HEK293 (cell line): ENCODE results near the gene SOCS7.

Experiments
- GLIS1 ChIP-seq: fragments of 450-650 bp; formaldehyde crosslinking; IDR thresholded peaks from 2 replicates; pipeline ENCODE4 v1.5.1; 2016; ENCODE audit warnings: missing biosample characterization, missing genetic modification characterization
- IKZF3 ChIP-seq: fragments of 450-650 bp; IDR thresholded peaks from 2 replicates; pipeline ENCODE4 v1.5.0; 2018; ENCODE audit warnings: missing biosample characterization, mild to moderate bottlenecking, missing genetic modification characterization, moderate library complexity
- KLF10 ChIP-seq: fragments of 450-650 bp; IDR thresholded peaks from 2 replicates; pipeline ENCODE4 v1.5.1; 2018; ENCODE audit warnings: missing biosample characterization, mild to moderate bottlenecking, missing genetic modification characterization
- KLF7 ChIP-seq: fragments of 450-650 bp; formaldehyde crosslinking; IDR thresholded peaks from 2 replicates; pipeline ENCODE4 v1.5.1; 2016; ENCODE audit warnings: missing biosample characterization, missing genetic modification characterization, borderline replicate concordance
- REPIN1 ChIP-seq: fragments of 450-650 bp; formaldehyde crosslinking; IDR thresholded peaks from 2 replicates; pipeline ENCODE4 v1.5.1; 2017; ENCODE audit warnings: missing biosample characterization, missing genetic modification characterization, low read depth
- SETDB1 ChIP-seq: IDR thresholded peaks from one replicate; pipeline ENCODE4 v1.6.1; 2017; ENCODE audit warnings: mild to moderate bottlenecking, low read length, moderate library complexity, mixed read lengths; ENCODE audit not compliant: insufficient read length
- YY2 ChIP-seq: fragments of 450-650 bp; formaldehyde crosslinking; IDR thresholded peaks from 2 replicates; pipeline ENCODE4 v1.5.1; 2016; ENCODE audit warnings: missing biosample characterization, missing genetic modification characterization
- ZEB2 ChIP-seq: fragments of 450-650 bp; formaldehyde crosslinking; IDR thresholded peaks from 2 replicates; pipeline ENCODE4 v1.5.1; 2016; ENCODE audit warnings: missing biosample characterization, missing genetic modification characterization
- ZNF138 ChIP-seq: fragments of 450-650 bp; formaldehyde crosslinking; IDR thresholded peaks from 2 replicates; pipeline ENCODE4 v1.5.1; 2016; ENCODE audit warnings: missing biosample characterization, missing genetic modification characterization, borderline replicate concordance
- ZNF157 ChIP-seq: fragments of 450-650 bp; formaldehyde crosslinking; IDR thresholded peaks from 2 replicates; pipeline ENCODE4 v1.5.1; 2016; ENCODE audit warnings: missing biosample characterization, missing genetic modification characterization
- ZNF175 ChIP-seq: fragments of 450-650 bp; formaldehyde crosslinking; IDR thresholded peaks from 2 replicates; pipeline ENCODE4 v1.5.1; 2016; ENCODE audit warnings: missing biosample characterization, missing genetic modification characterization
- ZNF2 ChIP-seq: fragments of 450-650 bp; formaldehyde crosslinking; IDR thresholded peaks from 2 replicates; pipeline ENCODE4 v1.5.1; 2016; ENCODE audit warnings: missing biosample characterization, missing genetic modification characterization
- ZNF214 ChIP-seq: fragments of 450-650 bp; formaldehyde crosslinking; IDR thresholded peaks from 2 replicates; pipeline ENCODE4 v1.5.1; 2017; ENCODE audit warnings: missing biosample characterization, mild to moderate bottlenecking, missing genetic modification characterization, borderline replicate concordance
- ZNF223 ChIP-seq: fragments of 450-650 bp; formaldehyde crosslinking; IDR thresholded peaks from 2 replicates; pipeline ENCODE4 v1.5.1; 2016; ENCODE audit warnings: missing biosample characterization, missing genetic modification characterization
- ZNF24 ChIP-seq: fragments of 450-650 bp; formaldehyde crosslinking; IDR thresholded peaks from 2 replicates; pipeline ENCODE4 v1.5.1; 2016; ENCODE audit warnings: missing biosample characterization, missing genetic modification characterization
- ZNF292 ChIP-seq: fragments of 450-650 bp; formaldehyde crosslinking; IDR thresholded peaks from 2 replicates; pipeline ENCODE4 v1.5.1; 2016; ENCODE audit warnings: low read depth, missing biosample characterization, missing genetic modification characterization, borderline replicate concordance
- ZNF302 ChIP-seq: fragments of 450-650 bp; formaldehyde crosslinking; IDR thresholded peaks from 2 replicates; pipeline ENCODE4 v1.5.1; 2016; ENCODE audit warnings: missing biosample characterization, missing genetic modification characterization, low read depth
- ZNF416 ChIP-seq: fragments of 450-650 bp; formaldehyde crosslinking; IDR thresholded peaks from 2 replicates; pipeline ENCODE4 v1.5.1; 2016; ENCODE audit warnings: missing biosample characterization, missing genetic modification characterization
- ZNF433 ChIP-seq: fragments of 450-650 bp; formaldehyde crosslinking; IDR thresholded peaks from 2 replicates; pipeline ENCODE4 v1.5.1; 2016; ENCODE audit warnings: missing biosample characterization, missing genetic modification characterization, low read depth
- ZNF48 ChIP-seq: fragments of 450-650 bp; formaldehyde crosslinking; IDR thresholded peaks from 2 replicates; pipeline ENCODE4 v1.5.1; 2016; ENCODE audit warnings: missing biosample characterization, missing genetic modification characterization
- ZNF501 ChIP-seq: fragments of 450-650 bp; formaldehyde crosslinking; IDR thresholded peaks from 2 replicates; pipeline ENCODE4 v1.5.1; 2016; ENCODE audit warnings: missing biosample characterization, missing genetic modification characterization
- ZNF518A ChIP-seq: fragments of 450-650 bp; formaldehyde crosslinking; conservative IDR thresholded peaks from 2 replicates; pipeline ENCODE4 v1.5.1; 2016; ENCODE audit warnings: low read depth, missing biosample characterization, missing genetic modification characterization
- ZNF544 ChIP-seq: fragments of 450-650 bp; formaldehyde crosslinking; IDR thresholded peaks from 2 replicates; pipeline ENCODE4 v1.5.0; 2017; ENCODE audit warnings: missing biosample characterization, missing genetic modification characterization
- ZNF658 ChIP-seq: fragments of 450-650 bp; formaldehyde crosslinking; IDR thresholded peaks from 2 replicates; pipeline ENCODE4; 2016; ENCODE audit warnings: missing biosample characterization, missing genetic modification characterization
- ZSCAN16 ChIP-seq: fragments of 450-650 bp; formaldehyde crosslinking; IDR thresholded peaks from 2 replicates; pipeline ENCODE4 v1.5.1; 2016; ENCODE audit warnings: missing biosample characterization, missing genetic modification characterization
- TF ChIP-seq, protein P1 (sequence below): fragments of 450-650 bp; formaldehyde crosslinking; IDR thresholded peaks from 2 replicates; pipeline ENCODE4 v1.5.0; 2017; ENCODE audit warnings: missing biosample characterization, missing genetic modification characterization, borderline replicate concordance
- TF ChIP-seq, protein P2 (sequence below): fragments of 450-650 bp; formaldehyde crosslinking; conservative IDR thresholded peaks from 2 replicates; pipeline ENCODE4 v1.5.1; 2016; ENCODE audit warnings: low read depth, missing biosample characterization, missing genetic modification characterization

The SOCS7 gene

GRCh38 chr17:38415250-38416194 is 63.9 kb downstream of the SOCS7 start (continued):
- TF ChIP-seq IKZF3 (tag by site-specific recombination) (peak; percentile 97), REPIN1 (tag by site-specific recombination) (no peak), ZNF2 (tag by site-specific recombination) (peak; percentile 55; the same call in 1 of the 2 replicates), ZSCAN16 (tag by site-specific recombination) (0 out of 2 replicates have a peak, but pooled peaks have one; percentile 13), ZNF138 (tag by site-specific recombination) (no peak), ZNF544 (no peak), ZNF214 (tag by site-specific recombination) (no peak), SETDB1 (no peak), ZNF416 (tag by site-specific recombination) (no peak), KLF7 (tag by site-specific recombination) (peak; percentile 25; the same call in 1 of the 2 replicates), ZNF501 (tag by site-specific recombination) (no peak), KLF10 (tag by site-specific recombination) (peak; percentile 33; the same call in 1 of the 2 replicates), ZNF658 (tag by site-specific recombination) (no peak), ZNF157 (peak; percentile 13; the same call in 1 of the 2 replicates), ZEB2 (tag by site-specific recombination) (peak; percentile 97), ZNF223 (tag by site-specific recombination) (0 out of 2 replicates have a peak, but pooled peaks have one; percentile 17), ZNF48 (no peak), ZNF175 (tag by site-specific recombination) (no peak), YY2 (tag by site-specific recombination) (no peak), ZNF302 (tag by site-specific recombination) (0 out of 2 replicates have a peak, but pooled peaks have one; percentile 28), ZNF433 (tag by site-specific recombination) (no peak), ZNF292 (tag by site-specific recombination) (no peak), ZNF24 (tag by site-specific recombination) (peak; percentile 82; the same call in 1 of the 2 replicates), GLIS1 (tag by site-specific recombination) (peak; percentile 56; the same call in 1 of the 2 replicates), ZNF518A (tag by site-specific recombination) (peak; percentile 46; the same call in 1 of the 2 replicates)
- TF ChIP-seq, protein P1, sequence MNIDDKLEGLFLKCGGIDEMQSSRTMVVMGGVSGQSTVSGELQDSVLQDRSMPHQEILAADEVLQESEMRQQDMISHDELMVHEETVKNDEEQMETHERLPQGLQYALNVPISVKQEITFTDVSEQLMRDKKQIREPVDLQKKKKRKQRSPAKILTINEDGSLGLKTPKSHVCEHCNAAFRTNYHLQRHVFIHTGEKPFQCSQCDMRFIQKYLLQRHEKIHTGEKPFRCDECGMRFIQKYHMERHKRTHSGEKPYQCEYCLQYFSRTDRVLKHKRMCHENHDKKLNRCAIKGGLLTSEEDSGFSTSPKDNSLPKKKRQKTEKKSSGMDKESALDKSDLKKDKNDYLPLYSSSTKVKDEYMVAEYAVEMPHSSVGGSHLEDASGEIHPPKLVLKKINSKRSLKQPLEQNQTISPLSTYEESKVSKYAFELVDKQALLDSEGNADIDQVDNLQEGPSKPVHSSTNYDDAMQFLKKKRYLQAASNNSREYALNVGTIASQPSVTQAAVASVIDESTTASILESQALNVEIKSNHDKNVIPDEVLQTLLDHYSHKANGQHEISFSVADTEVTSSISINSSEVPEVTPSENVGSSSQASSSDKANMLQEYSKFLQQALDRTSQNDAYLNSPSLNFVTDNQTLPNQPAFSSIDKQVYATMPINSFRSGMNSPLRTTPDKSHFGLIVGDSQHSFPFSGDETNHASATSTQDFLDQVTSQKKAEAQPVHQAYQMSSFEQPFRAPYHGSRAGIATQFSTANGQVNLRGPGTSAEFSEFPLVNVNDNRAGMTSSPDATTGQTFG (tag by site-specific recombination), result no peak
- TF ChIP-seq, protein P2, sequence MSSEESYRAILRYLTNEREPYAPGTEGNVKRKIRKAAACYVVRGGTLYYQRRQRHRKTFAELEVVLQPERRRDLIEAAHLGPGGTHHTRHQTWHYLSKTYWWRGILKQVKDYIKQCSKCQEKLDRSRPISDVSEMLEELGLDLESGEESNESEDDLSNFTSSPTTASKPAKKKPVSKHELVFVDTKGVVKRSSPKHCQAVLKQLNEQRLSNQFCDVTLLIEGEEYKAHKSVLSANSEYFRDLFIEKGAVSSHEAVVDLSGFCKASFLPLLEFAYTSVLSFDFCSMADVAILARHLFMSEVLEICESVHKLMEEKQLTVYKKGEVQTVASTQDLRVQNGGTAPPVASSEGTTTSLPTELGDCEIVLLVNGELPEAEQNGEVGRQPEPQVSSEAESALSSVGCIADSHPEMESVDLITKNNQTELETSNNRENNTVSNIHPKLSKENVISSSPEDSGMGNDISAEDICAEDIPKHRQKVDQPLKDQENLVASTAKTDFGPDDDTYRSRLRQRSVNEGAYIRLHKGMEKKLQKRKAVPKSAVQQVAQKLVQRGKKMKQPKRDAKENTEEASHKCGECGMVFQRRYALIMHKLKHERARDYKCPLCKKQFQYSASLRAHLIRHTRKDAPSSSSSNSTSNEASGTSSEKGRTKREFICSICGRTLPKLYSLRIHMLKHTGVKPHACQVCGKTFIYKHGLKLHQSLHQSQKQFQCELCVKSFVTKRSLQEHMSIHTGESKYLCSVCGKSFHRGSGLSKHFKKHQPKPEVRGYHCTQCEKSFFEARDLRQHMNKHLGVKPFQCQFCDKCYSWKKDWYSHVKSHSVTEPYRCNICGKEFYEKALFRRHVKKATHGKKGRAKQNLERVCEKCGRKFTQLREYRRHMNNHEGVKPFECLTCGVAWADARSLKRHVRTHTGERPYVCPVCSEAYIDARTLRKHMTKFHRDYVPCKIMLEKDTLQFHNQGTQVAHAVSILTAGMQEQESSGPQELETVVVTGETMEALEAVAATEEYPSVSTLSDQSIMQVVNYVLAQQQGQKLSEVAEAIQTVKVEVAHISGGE (tag by site-specific recombination), result peak; percentile 21; the same call in 1 of the 2 replicates
